WTC11 (cell line): ENCODE results near the gene SKIL. TPM values are rescaled to one million over a fixed set of nuclear protein-coding genes. Genes with fewer than 3 reads are reported as not detected.

ENCODE experiments used
- ATAC-seq: fragments of 200-7000 bp; cut with Tn5 transposase; 2 replicates; pipeline ENCODE4 v1.10.0; 2021; ENCODE audit warnings: mild to moderate bottlenecking, moderate library complexity
- CTCF ChIA-PET: fragments of 300-600 bp; sonication (Branson Sonifier 250); formaldehyde crosslinking; loops from one replicate; lab custom pipeline; 2021; ENCODE audit warnings: antibody characterized with exemption; lab: Charles Lee
- POLR2A ChIA-PET: fragments of 350-600 bp; sonication (Branson Sonifier 250); formaldehyde crosslinking; loops from one replicate; lab custom pipeline; 2021; ENCODE audit warnings: antibody characterized with exemption; lab: Charles Lee
- DNase-seq: peaks from one replicate; pipeline ENCODE4 v3.0.0; 2021; ENCODE audit warnings: low spot score
- H3K27ac Mint-ChIP-seq: 2 replicates; pipeline ENCODE4 v1.8.0; 2021; ENCODE audit warnings: mixed read lengths
- H3K27me3 Mint-ChIP-seq: 2 replicates; pipeline ENCODE4 v1.8.0; 2021; ENCODE audit warnings: low read depth, mild to moderate bottlenecking, moderate library complexity, mixed read lengths
- H3K36me3 Mint-ChIP-seq: 2 replicates; pipeline ENCODE4 v1.8.0; 2021; ENCODE audit warnings: mixed read lengths
- H3K4me1 Mint-ChIP-seq: 2 replicates; pipeline ENCODE4 v1.8.0; 2022; ENCODE audit warnings: mixed read lengths
- H3K4me3 Mint-ChIP-seq: 2 replicates; pipeline ENCODE4 v1.8.0; 2021; ENCODE audit warnings: mild to moderate bottlenecking, moderate library complexity, mixed read lengths
- H3K9me3 Mint-ChIP-seq: 2 replicates; pipeline ENCODE4 v1.8.0; 2021; ENCODE audit warnings: mixed read lengths
- EMX1 ChIP-seq: fragments of 250-450 bp; sonication (Bioruptor Pico); IDR thresholded peaks from 2 replicates; pipeline ENCODE4 v1.8.0; 2021; ENCODE audit warnings: mild to moderate bottlenecking
- IRF2 ChIP-seq: sonication (generic); formaldehyde crosslinking; IDR thresholded peaks from 2 replicates; pipeline ENCODE4 v1.8.0; 2022; ENCODE audit warnings: low read depth, missing genetic modification reagents, borderline replicate concordance
- MYBL2 ChIP-seq: sonication (generic); formaldehyde crosslinking; IDR thresholded peaks from 2 replicates; pipeline ENCODE4 v1.8.1; 2023; ENCODE audit warnings: mild to moderate bottlenecking, moderate library complexity, missing genetic modification reagents
- SMAD3 ChIP-seq: sonication (generic); formaldehyde crosslinking; IDR thresholded peaks from 2 replicates; pipeline ENCODE4 v1.8.0; 2022; ENCODE audit warnings: missing genetic modification reagents, mild to moderate bottlenecking, borderline replicate concordance
- TCF7 ChIP-seq: sonication (generic); formaldehyde crosslinking; IDR thresholded peaks from 2 replicates; pipeline ENCODE4 v1.8.0; 2022; ENCODE audit warnings: mild to moderate bottlenecking, low read depth, missing genetic modification reagents, moderate library complexity
- TEAD4 ChIP-seq: sonication (generic); formaldehyde crosslinking; IDR thresholded peaks from 2 replicates; pipeline ENCODE4 v1.8.0; 2022; ENCODE audit warnings: mild to moderate bottlenecking, missing genetic modification reagents
- ZNF219 ChIP-seq: sonication (generic); formaldehyde crosslinking; IDR thresholded peaks from 2 replicates; pipeline ENCODE4 v1.8.0; 2023; ENCODE audit warnings: missing genetic modification reagents, mild to moderate bottlenecking, borderline replicate concordance
- ZNF512 ChIP-seq: sonication (generic); formaldehyde crosslinking; IDR thresholded peaks from 2 replicates; pipeline ENCODE4 v1.8.1; 2022; ENCODE audit warnings: missing genetic modification reagents, borderline replicate concordance
- ZNF671 ChIP-seq: fragments of 250-450 bp; sonication (Bioruptor Pico); IDR thresholded peaks from 2 replicates; pipeline ENCODE4 v1.8.0; 2021; ENCODE audit warnings: mild to moderate bottlenecking
- ZSCAN18 ChIP-seq: fragments of 250-450 bp; sonication (Bioruptor Pico); IDR thresholded peaks from 2 replicates; pipeline ENCODE4 v2.1.2; 2022; ENCODE audit warnings: mild to moderate bottlenecking, moderate library complexity
- total RNA-seq: library from RNA; stranded (reverse); gene quantifications from 3 replicates; pipeline ENCODE4 v1.2.3, GENCODE V29; 2021
- TF ChIP-seq, protein P1 (sequence below): fragments of 250-450 bp; sonication (Bioruptor Pico); IDR thresholded peaks from 2 replicates; pipeline ENCODE4 v1.9.0; 2021; ENCODE audit warnings: mild to moderate bottlenecking, borderline replicate concordance
- TF ChIP-seq, protein P2 (sequence below): sonication (generic); formaldehyde crosslinking; IDR thresholded peaks from 2 replicates; pipeline ENCODE4 v1.8.1; 2022; ENCODE audit warnings: mild to moderate bottlenecking, moderate library complexity, missing genetic modification reagents
- TF ChIP-seq, protein P3 (sequence below): sonication (generic); formaldehyde crosslinking; IDR thresholded peaks from 2 replicates; pipeline ENCODE4 v1.8.1; 2023; ENCODE audit warnings: mild to moderate bottlenecking, missing genetic modification reagents, moderate library complexity

SKIL gene
- total RNA-seq, 1 experiment from 2014 or later, result 181 TPM

DNA sequence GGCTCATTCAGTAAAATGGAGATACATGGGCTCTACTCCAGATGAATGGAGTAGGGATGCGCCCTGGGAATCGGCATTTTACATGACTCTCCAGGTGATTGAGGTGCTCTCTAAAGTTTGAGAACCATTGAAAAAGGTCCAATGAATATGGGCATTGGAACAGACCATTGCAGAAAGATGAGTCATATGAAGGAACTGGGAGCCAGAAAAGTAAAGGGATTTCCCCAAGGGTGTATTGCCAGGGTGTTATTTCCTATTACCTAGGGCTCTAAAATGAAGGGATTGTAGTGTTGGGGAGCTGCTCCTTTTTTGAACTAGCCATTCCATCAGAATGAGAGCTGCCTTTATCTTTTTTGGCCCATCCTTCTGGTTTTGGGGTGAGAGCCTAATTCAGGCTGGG lies 82.8 kb downstream of the SKIL start (continued):
- TF ChIP-seq, protein P1, sequence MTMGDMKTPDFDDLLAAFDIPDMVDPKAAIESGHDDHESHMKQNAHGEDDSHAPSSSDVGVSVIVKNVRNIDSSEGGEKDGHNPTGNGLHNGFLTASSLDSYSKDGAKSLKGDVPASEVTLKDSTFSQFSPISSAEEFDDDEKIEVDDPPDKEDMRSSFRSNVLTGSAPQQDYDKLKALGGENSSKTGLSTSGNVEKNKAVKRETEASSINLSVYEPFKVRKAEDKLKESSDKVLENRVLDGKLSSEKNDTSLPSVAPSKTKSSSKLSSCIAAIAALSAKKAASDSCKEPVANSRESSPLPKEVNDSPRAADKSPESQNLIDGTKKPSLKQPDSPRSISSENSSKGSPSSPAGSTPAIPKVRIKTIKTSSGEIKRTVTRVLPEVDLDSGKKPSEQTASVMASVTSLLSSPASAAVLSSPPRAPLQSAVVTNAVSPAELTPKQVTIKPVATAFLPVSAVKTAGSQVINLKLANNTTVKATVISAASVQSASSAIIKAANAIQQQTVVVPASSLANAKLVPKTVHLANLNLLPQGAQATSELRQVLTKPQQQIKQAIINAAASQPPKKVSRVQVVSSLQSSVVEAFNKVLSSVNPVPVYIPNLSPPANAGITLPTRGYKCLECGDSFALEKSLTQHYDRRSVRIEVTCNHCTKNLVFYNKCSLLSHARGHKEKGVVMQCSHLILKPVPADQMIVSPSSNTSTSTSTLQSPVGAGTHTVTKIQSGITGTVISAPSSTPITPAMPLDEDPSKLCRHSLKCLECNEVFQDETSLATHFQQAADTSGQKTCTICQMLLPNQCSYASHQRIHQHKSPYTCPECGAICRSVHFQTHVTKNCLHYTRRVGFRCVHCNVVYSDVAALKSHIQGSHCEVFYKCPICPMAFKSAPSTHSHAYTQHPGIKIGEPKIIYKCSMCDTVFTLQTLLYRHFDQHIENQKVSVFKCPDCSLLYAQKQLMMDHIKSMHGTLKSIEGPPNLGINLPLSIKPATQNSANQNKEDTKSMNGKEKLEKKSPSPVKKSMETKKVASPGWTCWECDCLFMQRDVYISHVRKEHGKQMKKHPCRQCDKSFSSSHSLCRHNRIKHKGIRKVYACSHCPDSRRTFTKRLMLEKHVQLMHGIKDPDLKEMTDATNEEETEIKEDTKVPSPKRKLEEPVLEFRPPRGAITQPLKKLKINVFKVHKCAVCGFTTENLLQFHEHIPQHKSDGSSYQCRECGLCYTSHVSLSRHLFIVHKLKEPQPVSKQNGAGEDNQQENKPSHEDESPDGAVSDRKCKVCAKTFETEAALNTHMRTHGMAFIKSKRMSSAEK (CRISPR knock-in tag), result no peak
- TF ChIP-seq TEAD4 (CRISPR knock-in tag) (no peak), MYBL2 (no peak), ZNF671 (CRISPR knock-in tag) (no peak), SMAD3 (CRISPR knock-in tag) (no peak)

- TF ChIP-seq ZSCAN18, result no peak
- TF ChIP-seq ZNF219 (CRISPR knock-in tag), result no peak
- no peak for TF ChIP-seq MYBL2
- TF ChIP-seq EMX1 (CRISPR knock-in tag), result no peak
- no peak for TF ChIP-seq IRF2 (CRISPR knock-in tag)
- TF ChIP-seq ZNF512 (CRISPR knock-in tag), result no peak
- TF ChIP-seq TCF7 (CRISPR knock-in tag), result no peak
- TF ChIP-seq, all 79 proteins: peak for 0
- H3K27ac Mint-ChIP-seq, result no peak overlapping the region
- peaks cover 3% of the 10 kb centered on the region; the same call in 1 of the 2 replicates for H3K9me3 Mint-ChIP-seq
Measured at GRCh38 chr3:170441412-170441811, 83.9 kb downstream of the SKIL start.

GRCh38 chr3:170442947-170443346 lies 85.4 kb downstream of the SKIL start:
- Mint-ChIP-seq H3K27ac (no peak overlapping the region), H3K27me3 (no peaks in the 10 kb centered on the region; the same call in 1 of the 2 replicates)
- TF ChIP-seq, protein P2, sequence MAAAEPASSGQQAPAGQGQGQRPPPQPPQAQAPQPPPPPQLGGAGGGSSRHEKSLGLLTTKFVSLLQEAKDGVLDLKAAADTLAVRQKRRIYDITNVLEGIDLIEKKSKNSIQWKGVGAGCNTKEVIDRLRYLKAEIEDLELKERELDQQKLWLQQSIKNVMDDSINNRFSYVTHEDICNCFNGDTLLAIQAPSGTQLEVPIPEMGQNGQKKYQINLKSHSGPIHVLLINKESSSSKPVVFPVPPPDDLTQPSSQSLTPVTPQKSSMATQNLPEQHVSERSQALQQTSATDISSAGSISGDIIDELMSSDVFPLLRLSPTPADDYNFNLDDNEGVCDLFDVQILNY (CRISPR knock-in tag), result no peak
- TF ChIP-seq, protein P3, sequence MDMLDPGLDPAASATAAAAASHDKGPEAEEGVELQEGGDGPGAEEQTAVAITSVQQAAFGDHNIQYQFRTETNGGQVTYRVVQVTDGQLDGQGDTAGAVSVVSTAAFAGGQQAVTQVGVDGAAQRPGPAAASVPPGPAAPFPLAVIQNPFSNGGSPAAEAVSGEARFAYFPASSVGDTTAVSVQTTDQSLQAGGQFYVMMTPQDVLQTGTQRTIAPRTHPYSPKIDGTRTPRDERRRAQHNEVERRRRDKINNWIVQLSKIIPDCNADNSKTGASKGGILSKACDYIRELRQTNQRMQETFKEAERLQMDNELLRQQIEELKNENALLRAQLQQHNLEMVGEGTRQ (CRISPR knock-in tag), result peak; percentile 43; the same call in 1 of the 2 replicates
- TF ChIP-seq, all 79 proteins: peak for 1
- Mint-ChIP-seq H3K36me3 (no peaks in the 10 kb centered on the region), H3K4me3 (no peak overlapping the region), H3K4me1 (peaks cover 2% of the 10 kb centered on the region), H3K9me3 (peaks cover 3% of the 10 kb centered on the region; the same call in 1 of the 2 replicates)
- CTCF ChIA-PET, result interaction anchor here (0.7 to 2.0 kb wide), 3 partner anchors 12 to 60 kb away, joined by 4 to 6 read pairs (median 4); no protein-coding TSS in a partner anchor
- DNase-seq (no peak), ATAC-seq (no peak)
- POLR2A ChIA-PET, result no interaction called here

More at GRCh38 chr3:170441412-170441811, 83.9 kb downstream of the SKIL start:
- Mint-ChIP-seq H3K4me1 (peaks cover 10% of the 10 kb centered on the region), H3K27me3 (no peaks in the 10 kb centered on the region; the same call in 1 of the 2 replicates), H3K36me3 (no peaks in the 10 kb centered on the region), H3K4me3 (no peak overlapping the region)
- POLR2A ChIA-PET, result no interaction called here
- ATAC-seq, result no peak
- CTCF ChIA-PET, result no interaction called here
- no peak for DNase-seq
